GM12873 (cell line): ENCODE data around the gene EFCAB6.

Source experiments
- TF ChIP-seq, protein P1 (sequence below): IDR thresholded peaks from 2 replicates; pipeline ENCODE4 v1.5.1; 2012; ENCODE audit warnings: low read depth, mild to moderate bottlenecking, moderate library complexity, low read length, control low read depth; ENCODE audit not compliant: insufficient read depth; ENCODE audit errors: missing control alignments

The EFCAB6 gene

DNA sequence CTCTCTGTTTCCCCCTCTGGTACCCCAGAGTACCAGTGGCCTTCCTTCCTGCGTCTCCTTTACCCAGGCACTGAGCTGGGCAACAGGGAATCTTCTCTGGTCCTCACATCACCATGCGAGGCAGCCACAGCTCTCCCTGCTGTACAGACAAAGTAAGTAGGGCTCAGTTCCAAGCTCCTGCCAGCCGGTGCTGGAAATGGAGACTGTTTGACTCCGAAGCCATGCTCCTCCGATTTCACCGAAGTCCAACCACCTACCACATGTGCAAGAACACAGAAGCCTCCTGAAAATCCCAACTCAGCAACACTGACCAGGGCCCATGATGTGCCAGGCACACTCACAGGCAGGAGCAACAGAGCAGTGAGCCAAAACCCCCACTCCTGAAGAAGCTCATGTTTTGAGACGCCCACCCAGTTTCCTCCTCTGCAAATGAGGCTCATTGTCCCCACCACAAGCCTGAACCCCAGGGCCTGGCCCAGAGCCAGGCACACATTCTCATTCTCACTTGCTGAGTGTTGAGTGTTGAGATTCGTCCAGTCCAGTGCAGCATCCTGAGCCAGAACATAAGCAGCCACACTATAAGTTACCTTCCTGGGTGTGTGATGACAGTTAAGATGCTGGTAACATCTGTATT is 244.3 kb downstream of the EFCAB6 start:
- TF ChIP-seq, protein P1, sequence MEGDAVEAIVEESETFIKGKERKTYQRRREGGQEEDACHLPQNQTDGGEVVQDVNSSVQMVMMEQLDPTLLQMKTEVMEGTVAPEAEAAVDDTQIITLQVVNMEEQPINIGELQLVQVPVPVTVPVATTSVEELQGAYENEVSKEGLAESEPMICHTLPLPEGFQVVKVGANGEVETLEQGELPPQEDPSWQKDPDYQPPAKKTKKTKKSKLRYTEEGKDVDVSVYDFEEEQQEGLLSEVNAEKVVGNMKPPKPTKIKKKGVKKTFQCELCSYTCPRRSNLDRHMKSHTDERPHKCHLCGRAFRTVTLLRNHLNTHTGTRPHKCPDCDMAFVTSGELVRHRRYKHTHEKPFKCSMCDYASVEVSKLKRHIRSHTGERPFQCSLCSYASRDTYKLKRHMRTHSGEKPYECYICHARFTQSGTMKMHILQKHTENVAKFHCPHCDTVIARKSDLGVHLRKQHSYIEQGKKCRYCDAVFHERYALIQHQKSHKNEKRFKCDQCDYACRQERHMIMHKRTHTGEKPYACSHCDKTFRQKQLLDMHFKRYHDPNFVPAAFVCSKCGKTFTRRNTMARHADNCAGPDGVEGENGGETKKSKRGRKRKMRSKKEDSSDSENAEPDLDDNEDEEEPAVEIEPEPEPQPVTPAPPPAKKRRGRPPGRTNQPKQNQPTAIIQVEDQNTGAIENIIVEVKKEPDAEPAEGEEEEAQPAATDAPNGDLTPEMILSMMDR: no peak

DNA sequence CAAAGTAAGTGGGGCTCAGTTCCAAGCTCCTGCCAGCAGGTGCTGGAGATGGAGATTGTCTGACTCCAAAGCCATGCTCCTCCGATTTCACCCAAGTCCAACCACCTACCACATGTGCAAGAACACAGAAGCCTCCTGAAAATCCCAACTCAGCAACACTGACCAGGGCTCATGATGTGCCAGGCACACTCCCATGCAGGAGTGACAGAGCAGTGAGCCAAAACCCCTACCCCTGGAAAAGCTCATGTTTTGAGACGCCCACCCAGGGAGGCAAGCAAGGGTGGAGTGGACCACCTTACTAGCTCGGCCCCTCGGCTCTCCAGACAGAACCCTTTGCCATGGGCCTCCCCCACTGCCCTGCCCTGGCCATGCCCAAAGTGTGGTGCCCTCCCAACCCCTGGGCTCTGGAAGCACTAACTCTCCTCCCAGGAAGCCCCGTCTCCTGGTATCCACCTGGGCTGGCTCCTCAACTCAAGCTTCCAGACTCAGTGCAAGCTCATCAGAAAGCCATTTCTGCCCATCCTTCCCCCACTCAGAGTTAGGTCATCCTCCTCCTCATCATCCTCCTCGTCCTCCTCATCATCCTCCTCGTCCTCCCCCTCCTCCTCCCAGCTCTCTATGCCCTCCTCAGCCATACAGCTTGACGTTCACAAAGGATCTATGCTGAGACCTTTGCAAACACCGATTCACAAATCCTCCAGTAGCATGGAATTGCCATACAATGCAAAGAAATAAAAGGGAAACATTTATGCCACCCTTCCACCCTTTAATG is 245.4 kb downstream of the EFCAB6 start:
- TF ChIP-seq, protein P1: no peak

GRCh38 chr22:43566021-43566420 is 246.1 kb downstream of the EFCAB6 start:
- TF ChIP-seq, protein P1: no peak

DNA sequence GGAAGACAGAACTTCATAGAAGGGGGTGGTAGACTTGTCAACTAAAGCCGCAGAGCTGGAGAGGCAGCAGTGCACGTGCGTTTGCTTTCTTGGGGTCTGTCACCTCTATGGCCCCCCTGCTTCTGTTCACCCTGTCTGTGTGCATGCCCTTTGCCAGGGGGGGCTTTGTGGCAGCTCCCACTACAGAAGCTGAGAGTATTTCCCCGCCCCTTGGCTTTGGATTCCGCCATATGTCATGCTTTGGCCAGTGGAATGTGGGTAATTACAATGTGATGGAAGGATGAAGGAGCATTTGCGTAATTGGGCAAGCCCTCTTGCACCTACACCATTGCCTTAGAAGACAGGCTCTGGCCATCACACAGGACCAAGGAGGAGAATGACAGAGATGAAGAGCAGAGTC is 247.2 kb downstream of the EFCAB6 start:
- TF ChIP-seq, protein P1: no peak

- TF ChIP-seq, protein P1: no peak
Measured at GRCh38 chr22:43563571-43563970, 248.5 kb downstream of the EFCAB6 start.

GRCh38 chr22:43562843-43563242 is 249.3 kb downstream of the EFCAB6 start:
- TF ChIP-seq, protein P1: no peak

GRCh38 chr22:43561415-43562178 is 250.5 kb downstream of the EFCAB6 start:
- TF ChIP-seq, protein P1: no peak
